Measurements from ENCODE around the gene GABPB2. TPM values are rescaled to one million over a fixed set of nuclear protein-coding genes. Genes with fewer than 3 reads are reported as not detected.

The GABPB2 gene
- total RNA-seq, result 10 to 100 TPM in 2 of 5 donors, 1 to 10 TPM in 3; 5.2 to 52.2 (median 8.8) TPM
- polyA plus RNA-seq, result 1 to 10 TPM; 3.9 to 5.4 (median 4.3) TPM
- long read RNA-seq, donor 1, result 0 reads
- long read RNA-seq, donor 2, full-length matches to known transcripts, result 1 of 27 reads
- long read RNA-seq, donor 2, partial matches to known transcripts, result 9 of 27 reads
- long read RNA-seq, donor 2, other reads (novel, unspliced or antisense), result 17 of 27 reads
- long read RNA-seq, donor 3, partial matches to known transcripts, result 0 of 1 reads
- long read RNA-seq, donor 3, other reads (novel, unspliced or antisense), result 0 of 1 reads
- long read RNA-seq, donor 4, result 0 reads
- long read RNA-seq, donor 5, partial matches to known transcripts, result 0 of 1 reads
- long read RNA-seq, donor 5, other reads (novel, unspliced or antisense), result 0 of 1 reads
- long read RNA-seq, donor 6, result 0 reads
- long read RNA-seq, donor 7, result 0 reads
- long read RNA-seq, donor 8, partial matches to known transcripts, result 16 of 16 reads
- long read RNA-seq, donor 8, other reads (novel, unspliced or antisense), result 0 of 16 reads
- long read RNA-seq, donor 9, result 0 reads
- long read RNA-seq, donor 10, result 0 reads

DNA sequence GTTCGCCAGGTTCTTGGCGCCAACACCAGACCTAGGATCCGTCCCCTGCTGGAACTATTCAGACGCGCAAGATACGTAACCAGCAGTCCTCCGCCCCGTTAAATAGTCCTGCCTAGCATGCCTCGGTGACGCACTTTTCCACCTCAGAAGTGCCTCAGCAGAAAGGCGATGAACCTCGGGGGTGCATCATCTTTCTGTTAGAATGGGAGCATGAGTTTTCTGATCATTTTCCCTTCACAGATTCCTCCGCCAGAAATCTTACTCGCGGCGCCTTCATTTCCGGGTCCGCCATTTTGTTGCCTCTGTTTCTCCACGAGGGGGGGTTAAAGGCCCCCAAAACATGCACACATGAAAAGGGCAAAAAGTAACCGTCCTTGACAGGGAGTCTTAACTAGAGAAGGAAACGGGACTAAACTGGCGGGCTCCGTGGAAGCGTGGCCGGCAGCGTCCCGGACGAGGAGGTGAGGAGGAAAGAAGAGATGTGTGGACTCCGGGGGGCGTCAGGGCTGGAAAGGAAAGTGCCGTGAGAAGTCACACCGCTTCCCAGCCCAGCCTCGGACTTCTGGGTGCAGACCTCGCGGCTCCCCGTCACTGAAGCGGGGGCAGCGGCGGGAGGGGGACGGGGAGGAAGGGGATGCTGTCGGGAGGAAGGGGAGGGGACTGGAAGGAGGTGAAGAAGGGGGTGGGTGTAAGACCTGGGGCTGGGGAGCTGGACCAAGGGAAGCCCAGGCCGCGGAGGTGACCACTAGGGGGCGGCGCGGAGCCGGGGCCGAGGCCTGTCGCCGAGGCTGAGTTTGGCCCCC lies at the start of gene GABPB2:
TSS of gene GABPB2 (plus strand) at position 288 of the 803 bp plus-strand sequence. CDS start 17,429 bp downstream, outside the sequence.
- intact Hi-C loops (cut with DNase I; ENCODE audit: low total_unique reads), result no loop called here
- WGBS, 5 donors, result 0 to 1% (median 0%) methylated on average over 44 to 50 of the region's 50 CpGs

DNA sequence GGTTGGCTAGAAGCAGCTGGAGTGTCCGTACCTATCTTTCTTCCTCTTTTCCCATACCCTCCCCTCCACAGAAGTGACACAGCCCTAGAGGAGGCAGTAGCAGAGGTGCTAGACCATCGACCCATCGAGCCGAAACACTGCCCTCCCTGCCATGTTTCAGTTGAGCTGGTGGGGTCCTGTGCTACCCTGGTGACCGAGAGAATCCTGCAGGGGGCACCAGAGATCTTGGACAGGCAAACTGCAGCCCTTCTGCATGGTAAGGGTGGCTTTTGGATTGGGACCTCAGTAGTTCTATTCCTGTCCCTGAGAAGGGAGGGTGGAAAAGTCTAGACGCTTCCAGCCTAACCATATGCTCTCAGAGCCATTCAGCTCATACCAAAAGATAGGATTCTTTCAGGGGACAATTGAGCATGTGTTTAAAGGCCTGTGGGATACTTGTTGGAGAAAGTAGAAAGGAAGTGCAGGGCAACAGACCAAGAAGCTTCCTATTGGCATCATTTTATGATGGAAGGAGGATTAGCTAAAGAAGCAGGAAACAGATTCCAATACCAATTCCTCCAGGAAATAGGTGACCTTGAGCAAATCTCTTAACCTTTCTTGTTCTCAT lies 45.9 kb upstream of the GABPB2 start:
- peak; percentile 86 to 90 for DNase-seq
- H3K36me3 ChIP-seq, result peaks cover 37 to 74% (median 68%) of the 10 kb centered on the region in 4 donors
- H3K9me3 ChIP-seq, result no peaks in the 10 kb centered on the region
- WGBS, 5 donors, result 20 to 28% (median 23%) methylated on average over 5 to 6 of the region's 6 CpGs
- peak overlapping the region in 1 of 5 donors; percentile 57 for H3K27ac ChIP-seq
- TF ChIP-seq, protein P1, sequence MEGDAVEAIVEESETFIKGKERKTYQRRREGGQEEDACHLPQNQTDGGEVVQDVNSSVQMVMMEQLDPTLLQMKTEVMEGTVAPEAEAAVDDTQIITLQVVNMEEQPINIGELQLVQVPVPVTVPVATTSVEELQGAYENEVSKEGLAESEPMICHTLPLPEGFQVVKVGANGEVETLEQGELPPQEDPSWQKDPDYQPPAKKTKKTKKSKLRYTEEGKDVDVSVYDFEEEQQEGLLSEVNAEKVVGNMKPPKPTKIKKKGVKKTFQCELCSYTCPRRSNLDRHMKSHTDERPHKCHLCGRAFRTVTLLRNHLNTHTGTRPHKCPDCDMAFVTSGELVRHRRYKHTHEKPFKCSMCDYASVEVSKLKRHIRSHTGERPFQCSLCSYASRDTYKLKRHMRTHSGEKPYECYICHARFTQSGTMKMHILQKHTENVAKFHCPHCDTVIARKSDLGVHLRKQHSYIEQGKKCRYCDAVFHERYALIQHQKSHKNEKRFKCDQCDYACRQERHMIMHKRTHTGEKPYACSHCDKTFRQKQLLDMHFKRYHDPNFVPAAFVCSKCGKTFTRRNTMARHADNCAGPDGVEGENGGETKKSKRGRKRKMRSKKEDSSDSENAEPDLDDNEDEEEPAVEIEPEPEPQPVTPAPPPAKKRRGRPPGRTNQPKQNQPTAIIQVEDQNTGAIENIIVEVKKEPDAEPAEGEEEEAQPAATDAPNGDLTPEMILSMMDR (IDR thresholded peaks at IDR 0.05), result peak in 5 of 7 experiments; percentile 52 to 74 (median 65)
- TF ChIP-seq POLR2A (IDR thresholded peaks at IDR 0.05) (no peak), POLR2AphosphoS5 (IDR thresholded peaks at IDR 0.05) (peak in 1 of 3 donors; percentile 42)
- no peaks in the 10 kb centered on the region for H3K27me3 ChIP-seq
- peaks cover 0 to 17% (median 4%) of the 10 kb centered on the region in 4 donors for H3K4me1 ChIP-seq
- H3K4me3 ChIP-seq, result no peak overlapping the region
- intact Hi-C loops (cut with DNase I; ENCODE audit: low total_unique reads), result loop anchor here (10.0 kb wide), 1 partner anchor 130 kb away; the partner anchor contains the start of gene TNFAIP8L2

More for the DNA sequence above, at the start of gene GABPB2:
- Histone ChIP-seq H3K9me3 (no peaks in the 10 kb centered on the region), H3K4me3 (peak within 1 kb of the TSS; percentile 64 to 83 (median 76)), H3K4me1 (peaks cover 12 to 29% (median 20%) of the 10 kb centered on the region in 4 donors), H3K27me3 (no peaks in the 10 kb centered on the region), H3K36me3 (peaks cover 0 to 14% (median 12%) of the 10 kb centered on the region in 4 donors), H3K27ac (peak within 1 kb of the TSS; percentile 97 to 99 (median 99))
- TF ChIP-seq EP300 (IDR thresholded peaks at IDR 0.05) (peak; percentile 40), POLR2A (IDR thresholded peaks at IDR 0.05) (peak in 1 of 4 donors; percentile 85), POLR2AphosphoS5 (IDR thresholded peaks at IDR 0.05) (peak; percentile 23 to 92 (median 90))
- TF ChIP-seq, protein P1 (IDR thresholded peaks at IDR 0.05), result peak in 5 of 7 experiments; percentile 63 to 94 (median 91)
- DNase-seq, result peak; percentile 92 to 97

DNA sequence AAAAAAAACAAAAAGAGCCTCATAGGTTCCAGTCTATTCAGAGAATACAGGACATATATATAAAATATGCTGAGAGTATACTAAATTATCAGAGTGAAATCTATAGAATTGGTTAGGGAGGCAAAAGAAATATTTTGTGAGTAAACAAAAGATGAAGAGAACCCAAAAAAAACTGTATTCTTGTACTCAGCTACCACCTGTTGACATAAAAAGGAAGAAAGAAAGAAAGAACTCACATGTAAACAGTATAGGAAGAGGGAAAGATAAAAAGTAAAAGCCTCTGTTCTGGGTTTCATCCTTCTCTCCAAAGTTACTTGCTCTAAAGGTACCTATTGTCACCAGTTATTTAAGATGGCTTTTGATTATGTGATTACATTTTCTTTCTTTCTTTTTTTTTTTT lies 44.1 kb upstream of the GABPB2 start:
- Histone ChIP-seq H3K36me3 (peaks cover 35 to 78% (median 73%) of the 10 kb centered on the region in 4 donors), H3K4me3 (no peak overlapping the region), H3K27me3 (no peaks in the 10 kb centered on the region), H3K27ac (no peak overlapping the region), H3K4me1 (peaks cover 0 to 17% (median 4%) of the 10 kb centered on the region in 4 donors), H3K9me3 (no peaks in the 10 kb centered on the region)
- intact Hi-C loops (cut with DNase I; ENCODE audit: low total_unique reads), result loop anchor here (10.0 kb wide), 1 partner anchor 128 kb away; the partner anchor contains the start of gene TNFAIP8L2
- TF ChIP-seq POLR2AphosphoS5 (IDR thresholded peaks at IDR 0.05) (no peak), EP300 (IDR thresholded peaks at IDR 0.05) (no peak), POLR2A (IDR thresholded peaks at IDR 0.05) (no peak)
- TF ChIP-seq, protein P1 (IDR thresholded peaks at IDR 0.05), result no peak
- no peak for DNase-seq

All from stomach (tissue), 19 donors.